Gastrocnemius medialis (tissue), 4 donors: ENCODE results near the gene NOL4L. TPM values are rescaled to one million over a fixed set of nuclear protein-coding genes. Genes with fewer than 3 reads are reported as not detected.

Source experiments
- ATAC-seq, 2 donors: fragments of 150-250 bp; one replicate each; pipeline ENCODE4 v1.9.1; 2016
- DNase-seq, 2 donors: peaks; one replicate each; pipeline ENCODE4 v3.0.0-alpha.2; 2019
- H3K27ac ChIP-seq, 4 donors: fragments of 200-600 bp; sonication (generic); 1 replicate in 1 of 4; 2 replicates in 3 of 4; pipeline ENCODE4 v1.5.1; 2016 to 2018; ENCODE audit warnings: mild to moderate bottlenecking in 2 of 4, moderate library complexity in 1 of 4
- H3K27me3 ChIP-seq, 3 donors: fragments of 200-600 bp; sonication (generic) in 2 of 3; 1 replicate in 1 of 3; 2 replicates in 2 of 3; pipeline versions ENCODE4 v1.5.1 to v1.6.0; 2016 to 2019; ENCODE audit warnings: mild to moderate bottlenecking in 1 of 3, moderate library complexity in 1 of 3
- H3K36me3 ChIP-seq, 2 donors: fragments of 200-600 bp; sonication (generic) in 1 of 2; one replicate each; pipeline ENCODE4 v1.5.1; 2017 to 2018
- H3K4me1 ChIP-seq, 2 donors: fragments of 200-600 bp; sonication (generic) in 1 of 2; one replicate each; pipeline ENCODE4 v1.5.1; 2016 to 2017; ENCODE audit warnings: mild to moderate bottlenecking in 2 of 2
- H3K4me3 ChIP-seq, 4 donors: fragments of 200-600 bp; sonication (generic) in 3 of 4; 1 replicate in 1 of 4; 2 replicates in 3 of 4; pipeline ENCODE4 v1.5.1; 2016 to 2019; ENCODE audit warnings: mild to moderate bottlenecking in 2 of 4
- H3K9me3 ChIP-seq, 3 donors: fragments of 200-600 bp; sonication (generic) in 2 of 3; 1 replicate in 1 of 3; 2 replicates in 2 of 3; pipeline ENCODE4 v1.5.1; 2016 to 2019
- POLR2A ChIP-seq, 2 donors: fragments of 450-650 bp; IDR thresholded peaks; one replicate each; pipeline ENCODE4 v1.6.1; 2017; ENCODE audit warnings: antibody characterized with exemption in 2 of 2, mild to moderate bottlenecking in 2 of 2, moderate library complexity in 2 of 2
- in situ Hi-C, 4 donors: fragments of 200-750 bp; cut with MboI; loops; one replicate each; pipeline versions ENCODE4 v1.15.0 to v1.8.0; 2017; ENCODE audit warnings: low sequenced_read_pairs in 4 of 4
- intact Hi-C: fragments of 100-400 bp; cut with DNase I; formaldehyde crosslinking; loops from one replicate; pipeline ENCODE4 v1.15.1; 2023; ENCODE audit warnings: low total_unique reads
- total RNA-seq, 4 donors: library from RNA; depleted of rRNA; stranded (reverse); fragments of >200 nt; gene quantifications; one replicate each; pipeline versions ENCODE4 v1.1.0 to v1.2.3, GENCODE V29; 2016
- TF ChIP-seq, protein P1 (sequence below), 5 experiments: fragments of 450-650 bp in 3 of 5; fragments of 200-600 bp in 2 of 5; sonication (generic) in 2 of 5; IDR thresholded peaks in 4 of 5; conservative IDR thresholded peaks in 1 of 5; 1 replicate in 4 of 5; 2 replicates in 1 of 5; pipeline ENCODE4 v1.5.1; 2016 to 2019; ENCODE audit warnings: antibody characterized with exemption in 5 of 5, mild to moderate bottlenecking in 3 of 5, moderate library complexity in 3 of 5

NOL4L gene
- total RNA-seq, 4 donors from 2014 or later: 1.4 to 1.9 (median 1.7) TPM

DNA sequence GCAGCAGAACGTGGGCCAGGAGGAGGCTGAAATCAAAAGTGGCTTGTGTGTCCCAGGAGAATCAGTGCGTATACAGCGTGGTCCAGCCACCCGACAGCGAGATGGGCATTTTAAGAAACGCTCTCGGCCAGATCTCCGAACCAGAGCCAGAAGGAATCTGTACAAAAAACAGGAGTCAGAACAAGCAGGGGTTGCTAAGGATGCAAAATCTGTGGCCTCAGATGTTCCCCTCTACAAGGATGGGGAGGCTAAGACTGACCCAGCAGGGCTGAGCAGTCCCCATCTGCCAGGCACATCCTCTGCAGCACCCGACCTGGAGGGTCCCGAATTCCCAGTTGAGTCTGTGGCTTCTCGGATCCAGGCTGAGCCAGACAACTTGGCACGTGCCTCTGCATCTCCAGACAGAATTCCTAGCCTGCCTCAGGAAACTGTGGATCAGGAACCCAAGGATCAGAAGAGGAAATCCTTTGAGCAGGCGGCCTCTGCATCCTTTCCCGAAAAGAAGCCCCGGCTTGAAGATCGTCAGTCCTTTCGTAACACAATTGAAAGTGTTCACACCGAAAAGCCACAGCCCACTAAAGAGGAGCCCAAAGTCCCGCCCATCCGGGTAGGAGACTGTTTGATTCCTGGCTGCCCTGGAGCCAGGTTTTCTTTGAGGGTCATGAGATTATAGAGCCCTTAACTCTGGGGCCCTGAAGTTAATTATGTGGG lies 151.7 kb downstream of the NOL4L start:
- in situ Hi-C loops (no loop called here), intact Hi-C loops (no loop called here)
- H3K9me3 ChIP-seq: no peaks in the 10 kb centered on the region
- no peak overlapping the region for H3K4me3 ChIP-seq
- DNase-seq (no peak), ATAC-seq (peak; percentile 21 to 35)
- no peaks in the 10 kb centered on the region for H3K27me3 ChIP-seq
- peaks cover 0 to 2% of the 10 kb centered on the region in 2 donors for H3K4me1 ChIP-seq
- H3K36me3 ChIP-seq: peaks cover 0 to 99% of the 10 kb centered on the region in 2 donors
- peak overlapping the region in 1 of 4 donors; percentile 47 for H3K27ac ChIP-seq
- TF ChIP-seq, protein P1, sequence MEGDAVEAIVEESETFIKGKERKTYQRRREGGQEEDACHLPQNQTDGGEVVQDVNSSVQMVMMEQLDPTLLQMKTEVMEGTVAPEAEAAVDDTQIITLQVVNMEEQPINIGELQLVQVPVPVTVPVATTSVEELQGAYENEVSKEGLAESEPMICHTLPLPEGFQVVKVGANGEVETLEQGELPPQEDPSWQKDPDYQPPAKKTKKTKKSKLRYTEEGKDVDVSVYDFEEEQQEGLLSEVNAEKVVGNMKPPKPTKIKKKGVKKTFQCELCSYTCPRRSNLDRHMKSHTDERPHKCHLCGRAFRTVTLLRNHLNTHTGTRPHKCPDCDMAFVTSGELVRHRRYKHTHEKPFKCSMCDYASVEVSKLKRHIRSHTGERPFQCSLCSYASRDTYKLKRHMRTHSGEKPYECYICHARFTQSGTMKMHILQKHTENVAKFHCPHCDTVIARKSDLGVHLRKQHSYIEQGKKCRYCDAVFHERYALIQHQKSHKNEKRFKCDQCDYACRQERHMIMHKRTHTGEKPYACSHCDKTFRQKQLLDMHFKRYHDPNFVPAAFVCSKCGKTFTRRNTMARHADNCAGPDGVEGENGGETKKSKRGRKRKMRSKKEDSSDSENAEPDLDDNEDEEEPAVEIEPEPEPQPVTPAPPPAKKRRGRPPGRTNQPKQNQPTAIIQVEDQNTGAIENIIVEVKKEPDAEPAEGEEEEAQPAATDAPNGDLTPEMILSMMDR (IDR thresholded peaks at IDR 0.05 in 4 of 5, conservative IDR thresholded peaks at IDR 0.05 in 1 of 5): no peak
- TF ChIP-seq POLR2A (IDR thresholded peaks at IDR 0.05): no peak

DNA sequence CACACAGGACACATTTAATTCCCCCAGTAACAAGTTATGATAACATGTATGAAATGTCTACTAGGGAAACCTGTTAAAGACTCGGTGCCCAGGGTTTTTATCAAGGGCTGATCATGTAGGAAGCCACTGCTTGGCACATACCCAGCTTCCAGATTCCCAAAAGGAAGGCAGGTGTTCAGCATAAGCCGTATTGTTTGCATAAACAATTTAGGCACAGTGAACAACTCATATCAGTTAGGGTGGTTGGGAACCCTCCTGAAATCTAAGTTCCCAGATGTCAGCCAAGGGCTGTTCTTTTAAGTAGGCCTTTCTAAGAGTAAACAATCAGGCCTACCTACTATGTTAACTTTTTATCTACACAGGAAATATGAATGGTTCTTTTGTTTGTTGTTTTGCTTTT lies 152.9 kb downstream of the NOL4L start:
- H3K27me3 ChIP-seq: no peaks in the 10 kb centered on the region
- no peak overlapping the region for H3K4me3 ChIP-seq
- DNase-seq (no peak), ATAC-seq (no peak)
- intact Hi-C loops (no loop called here), in situ Hi-C loops (no loop called here)
- H3K4me1 ChIP-seq: peaks cover 0 to 2% of the 10 kb centered on the region in 2 donors
- H3K36me3 ChIP-seq: peaks cover 0 to 93% of the 10 kb centered on the region in 2 donors
- TF ChIP-seq, protein P1 (IDR thresholded peaks at IDR 0.05 in 4 of 5, conservative IDR thresholded peaks at IDR 0.05 in 1 of 5): no peak
- no peak for TF ChIP-seq POLR2A (IDR thresholded peaks at IDR 0.05)
- H3K9me3 ChIP-seq: no peaks in the 10 kb centered on the region
- H3K27ac ChIP-seq: peak overlapping the region in 1 of 4 donors; percentile 1

DNA sequence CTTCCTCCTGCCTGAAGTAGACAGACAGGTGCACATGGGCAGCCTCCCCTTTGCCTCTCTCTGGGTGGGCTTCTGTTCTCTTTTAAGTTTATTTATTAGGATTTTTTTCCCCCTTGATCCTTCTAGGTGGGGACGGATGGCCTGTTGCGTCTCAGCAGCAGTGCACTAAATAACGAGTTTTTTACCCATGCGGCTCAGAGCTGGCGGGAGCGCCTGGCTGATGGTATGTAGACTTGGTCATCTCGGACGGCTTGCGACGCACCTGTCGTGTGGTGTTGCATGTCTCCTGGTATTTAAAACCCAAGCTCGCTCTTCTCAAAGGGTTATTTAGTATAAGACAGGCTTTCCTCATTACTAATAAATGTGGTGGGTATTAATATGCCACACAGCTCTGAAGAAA lies 153.7 kb downstream of the NOL4L start:
- no peaks in the 10 kb centered on the region for H3K9me3 ChIP-seq
- peaks cover 0 to 2% of the 10 kb centered on the region in 2 donors for H3K4me1 ChIP-seq
- no peaks in the 10 kb centered on the region for H3K27me3 ChIP-seq
- in situ Hi-C loops: no loop called here
- peaks cover 0 to 85% of the 10 kb centered on the region in 2 donors for H3K36me3 ChIP-seq
- intact Hi-C loops: no loop called here
- DNase-seq (no peak), ATAC-seq (no peak)
- no peak for TF ChIP-seq POLR2A (IDR thresholded peaks at IDR 0.05)
- TF ChIP-seq, protein P1 (IDR thresholded peaks at IDR 0.05 in 4 of 5, conservative IDR thresholded peaks at IDR 0.05 in 1 of 5): no peak
- no peak overlapping the region for H3K4me3 ChIP-seq
- no peak overlapping the region for H3K27ac ChIP-seq

DNA sequence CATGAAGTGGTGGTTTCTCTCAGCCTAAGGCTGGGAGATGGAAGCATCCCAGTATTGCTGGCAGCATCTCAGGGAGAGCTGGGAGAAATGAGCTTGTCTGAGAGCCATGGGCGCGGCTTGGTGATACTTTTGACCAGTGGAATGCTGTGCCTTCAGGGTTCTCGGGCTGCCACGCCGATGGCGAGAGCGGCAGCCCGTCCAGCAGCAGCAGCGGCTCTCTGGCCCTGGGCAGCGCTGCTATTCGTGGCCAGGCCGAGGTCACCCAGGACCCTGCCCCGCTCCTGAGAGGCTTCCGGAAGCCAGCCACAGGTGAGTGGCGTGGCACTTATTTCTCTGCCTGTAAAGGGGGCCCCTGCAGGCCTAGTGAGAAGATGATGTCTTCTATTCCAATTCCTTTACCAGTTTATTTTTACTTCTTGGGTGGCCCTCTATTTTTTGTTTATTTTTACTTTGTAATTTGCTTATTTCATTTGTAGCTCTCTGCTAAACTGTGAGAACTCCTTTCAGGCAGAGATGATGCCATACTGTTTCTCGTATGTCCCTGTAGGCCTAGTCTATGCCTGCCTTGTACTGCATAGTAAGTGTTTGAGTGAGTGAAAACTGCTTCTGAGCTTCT lies 155.3 kb downstream of the NOL4L start:
- intact Hi-C loops: no loop called here
- no peak for ATAC-seq
- TF ChIP-seq, protein P1 (IDR thresholded peaks at IDR 0.05 in 4 of 5, conservative IDR thresholded peaks at IDR 0.05 in 1 of 5): no peak
- TF ChIP-seq POLR2A (IDR thresholded peaks at IDR 0.05): no peak

More for the DNA sequence above, 155.3 kb downstream of the NOL4L start:
- H3K4me3 ChIP-seq: no peak overlapping the region
- H3K9me3 ChIP-seq: no peaks in the 10 kb centered on the region
- in situ Hi-C loops: no loop called here
- H3K27ac ChIP-seq: no peak overlapping the region
- DNase-seq: no peak
- peaks cover 0 to 69% of the 10 kb centered on the region in 2 donors for H3K36me3 ChIP-seq
- H3K27me3 ChIP-seq: no peaks in the 10 kb centered on the region
- peaks cover 0 to 2% of the 10 kb centered on the region in 2 donors for H3K4me1 ChIP-seq
